Measurements from ENCODE around the gene AGBL3.
"Not testable (repeated sequence)": the region's sequence is repeated elsewhere in the genome, so short reads cannot be mapped to it uniquely, and the experiment has no call there.

Gene AGBL3

DNA sequence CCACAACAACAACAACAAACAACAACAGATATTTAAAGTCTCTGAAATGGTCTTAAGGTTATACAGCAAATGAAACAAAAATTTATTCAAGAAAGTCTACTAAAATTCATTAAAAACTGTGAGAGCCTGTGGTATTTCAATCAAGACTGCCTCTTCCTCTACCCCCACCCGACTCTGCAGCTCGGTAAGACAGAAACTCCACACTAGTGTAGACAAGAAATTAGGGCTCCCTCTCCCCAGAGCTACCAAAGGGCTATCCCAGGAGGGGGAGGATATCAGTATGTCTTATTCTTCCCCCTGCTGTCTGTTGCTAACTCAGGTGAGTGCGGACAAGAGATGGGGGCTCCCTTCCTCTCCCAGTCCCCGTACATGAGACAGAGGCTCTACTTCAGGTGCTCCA is 90.6 kb downstream of the AGBL3 start:
- DNase-seq (ENCODE audit: low read depth in 2 of 2), result no peak

DNA sequence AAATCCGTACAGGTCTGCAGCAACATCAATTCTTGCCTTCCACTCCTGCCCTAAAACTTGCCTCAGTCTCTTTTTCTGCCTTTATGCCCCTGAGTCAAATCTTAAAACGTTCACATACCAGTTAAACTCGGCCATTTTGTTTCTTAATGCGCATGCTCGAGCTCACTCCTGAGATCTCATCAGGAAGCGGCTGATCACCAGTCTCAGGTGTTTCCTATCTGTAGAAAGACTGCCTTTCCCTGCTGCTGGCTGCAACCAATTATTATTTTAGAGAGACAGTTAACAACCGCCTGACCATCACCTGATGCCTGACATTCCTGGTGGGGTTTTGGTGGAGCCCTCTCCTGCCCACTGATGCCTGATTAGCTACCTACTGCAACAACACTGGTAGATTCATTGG is 91.3 kb downstream of the AGBL3 start:
- no peak for DNase-seq (ENCODE audit: low read depth in 2 of 2)

DNA sequence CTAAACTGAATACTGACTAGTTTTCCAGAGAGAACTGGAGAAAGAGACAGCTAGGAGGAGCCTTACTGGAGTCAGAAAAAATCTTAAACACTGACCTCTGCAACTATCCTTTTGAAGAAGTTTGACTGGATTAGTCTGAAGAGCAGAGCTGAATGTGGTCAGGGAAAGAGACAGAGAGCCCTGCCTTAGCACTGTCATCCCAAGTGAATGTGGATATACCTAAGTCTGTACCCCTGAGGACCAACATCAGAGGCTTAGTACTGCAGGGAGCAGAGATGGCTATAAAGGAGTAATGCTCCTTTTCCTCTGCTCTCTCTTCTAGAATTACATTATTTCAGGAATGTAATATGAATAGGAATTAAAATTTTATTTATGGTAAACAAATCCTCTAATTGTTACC is 91.7 kb downstream of the AGBL3 start:
- no peak for DNase-seq (ENCODE audit: low read depth in 2 of 2)

DNA sequence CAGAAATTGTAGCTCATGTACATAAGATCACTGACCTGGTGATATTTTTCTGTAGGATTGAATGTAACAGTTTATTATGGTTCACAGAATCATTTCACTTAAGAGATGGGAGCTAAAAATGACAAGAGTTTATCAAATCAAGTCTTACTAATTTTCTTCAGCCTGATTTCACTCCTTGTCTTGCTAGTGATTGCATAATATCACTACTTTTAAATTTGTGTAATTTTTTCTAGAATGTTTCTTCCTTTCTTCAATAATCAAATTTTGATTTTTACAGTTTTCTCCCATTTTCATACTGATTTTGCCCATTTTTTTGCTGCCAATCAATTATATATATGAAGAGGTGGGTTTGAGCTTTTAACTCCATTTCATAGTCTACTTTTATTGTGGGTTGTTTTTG is 92.8 kb downstream of the AGBL3 start:
- DNase-seq (ENCODE audit: low read depth in 2 of 2), result no peak

DNA sequence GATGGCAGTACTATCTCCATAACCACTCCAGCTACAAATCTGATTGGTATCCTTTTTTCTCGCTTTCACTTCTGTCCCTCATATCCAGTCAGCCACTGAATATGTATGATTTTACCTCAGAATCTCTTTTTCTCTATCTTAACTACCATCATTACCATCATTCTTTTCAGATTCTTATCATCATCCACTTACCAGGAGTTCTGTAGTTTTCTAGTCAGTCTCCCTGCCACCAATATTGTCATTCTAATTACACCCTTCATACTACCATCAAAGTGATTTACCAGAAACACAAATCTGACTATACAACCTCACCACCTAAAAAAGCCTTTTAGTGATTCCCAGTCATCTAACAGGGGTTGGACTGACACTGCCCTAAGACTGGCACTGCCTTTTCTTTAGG is 96.7 kb downstream of the AGBL3 start:
- no peak for DNase-seq (ENCODE audit: low read depth in 2 of 2)

DNA sequence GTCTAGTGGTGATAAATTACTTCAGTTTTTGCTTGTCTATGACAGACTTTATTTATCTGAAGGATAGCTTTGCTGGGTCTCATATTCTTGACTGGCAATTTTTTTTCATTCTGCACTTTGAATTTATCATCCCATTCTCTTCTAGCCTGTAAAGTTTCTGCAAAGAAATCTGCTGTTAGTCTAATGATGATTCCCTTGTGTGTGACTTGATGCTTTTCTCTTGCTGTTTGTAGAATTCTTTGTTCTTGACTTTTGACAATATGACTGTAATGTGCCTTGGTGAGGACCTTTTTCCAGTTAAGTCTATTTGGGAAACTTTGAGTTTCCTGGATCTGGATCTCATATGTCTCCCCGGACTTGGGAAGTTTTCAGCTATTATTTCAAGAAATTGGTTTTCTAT is 102.3 kb downstream of the AGBL3 start:
- no peak for DNase-seq (ENCODE audit: low read depth in 2 of 2)

DNA sequence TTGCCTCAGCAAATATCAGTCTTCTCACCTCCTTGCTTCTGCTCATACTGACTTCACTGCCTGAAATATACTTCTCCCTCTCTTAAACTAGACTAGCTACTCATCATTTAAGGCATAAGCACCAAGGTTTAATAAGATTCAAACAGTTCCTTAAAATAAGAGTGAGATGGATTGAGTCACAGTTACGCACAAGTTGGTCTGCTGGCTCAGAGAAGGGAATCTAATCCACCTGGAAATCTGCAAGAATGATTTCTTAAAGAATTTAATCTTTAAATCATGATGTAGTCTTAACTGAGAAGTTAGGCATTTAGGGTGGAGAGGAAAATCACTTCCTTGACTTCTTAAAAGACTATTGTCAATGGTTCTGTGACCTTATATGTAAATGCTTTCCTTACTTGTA is 105.4 kb downstream of the AGBL3 start:
- DNase-seq (ENCODE audit: low read depth in 2 of 2), result no peak

DNA sequence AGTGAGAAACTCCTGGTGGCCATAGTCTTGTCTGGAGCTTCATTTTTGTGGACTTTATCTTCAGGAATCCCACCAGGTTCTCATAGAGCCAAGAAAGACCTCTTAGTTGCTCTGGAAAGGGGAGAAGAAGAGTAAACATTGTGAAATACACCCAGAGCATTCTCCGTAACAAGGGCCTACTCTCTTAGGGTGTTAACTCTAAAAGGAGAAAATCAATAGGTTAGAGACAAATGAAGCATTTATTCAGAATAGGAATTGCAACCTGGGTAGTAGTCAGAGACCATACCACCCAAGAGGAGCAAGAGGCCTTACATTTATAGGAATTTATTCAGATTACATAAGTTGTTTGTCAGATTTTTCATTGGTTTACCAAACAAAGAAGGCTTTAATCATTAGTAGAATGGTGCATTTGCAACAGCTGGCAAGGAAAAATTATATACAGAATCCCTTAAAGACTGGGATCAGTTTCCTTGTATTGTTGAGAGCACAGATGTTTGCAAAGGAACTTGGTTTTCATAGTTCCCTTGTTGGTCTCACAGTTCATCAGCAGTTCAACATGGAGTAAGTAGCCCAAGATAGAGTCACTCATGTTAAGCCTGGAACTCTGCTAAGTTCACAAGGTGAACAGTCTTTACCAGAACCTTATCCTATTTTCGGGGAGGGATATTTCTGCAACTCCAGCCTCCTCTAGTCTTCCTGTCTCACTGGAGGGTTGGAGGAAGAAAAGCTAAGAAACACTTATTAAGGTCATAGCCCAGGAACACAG is 108.3 kb downstream of the AGBL3 start:
- DNase-seq (ENCODE audit: low read depth in 2 of 2), result no peak

DNA sequence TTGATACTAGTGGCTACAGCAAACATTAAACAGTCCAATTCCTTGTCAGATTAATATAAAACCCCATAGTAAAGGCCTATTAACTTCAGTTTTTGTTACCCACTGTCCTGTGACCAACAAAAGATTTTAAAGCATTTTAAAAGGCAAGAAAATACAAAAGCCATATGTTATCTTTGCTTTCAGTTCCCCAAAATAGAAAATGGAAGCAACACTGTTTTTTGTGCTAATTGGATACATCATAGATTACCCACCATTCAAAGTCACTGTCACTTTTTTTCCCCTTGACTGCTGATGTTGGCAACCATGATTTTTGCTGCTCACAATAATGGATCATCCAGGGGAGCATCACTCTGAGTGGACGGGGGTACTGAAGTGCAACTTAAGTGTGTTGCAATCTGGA is 109.1 kb downstream of the AGBL3 start:
- no peak for DNase-seq (ENCODE audit: low read depth in 2 of 2)

DNA sequence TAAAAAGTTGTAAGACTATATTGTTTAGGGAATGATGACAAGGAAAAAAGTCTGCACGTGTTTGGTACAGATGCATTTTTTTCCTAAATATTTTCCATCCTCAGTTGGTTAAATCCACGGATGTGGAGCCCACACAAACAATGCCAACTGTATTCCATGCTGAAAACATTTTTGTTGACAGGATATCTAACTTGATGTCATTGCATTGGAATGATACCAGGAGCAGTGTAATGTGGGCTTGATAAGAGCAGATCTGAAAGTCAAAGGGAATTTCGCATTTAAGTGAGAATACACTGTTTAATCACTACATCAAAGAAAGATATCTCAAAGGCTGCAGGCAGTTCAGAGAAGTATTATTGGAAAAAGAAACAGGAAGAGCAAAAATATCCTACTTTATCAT is 112.1 kb downstream of the AGBL3 start:
- DNase-seq (ENCODE audit: low read depth in 2 of 2), result no peak

DNA sequence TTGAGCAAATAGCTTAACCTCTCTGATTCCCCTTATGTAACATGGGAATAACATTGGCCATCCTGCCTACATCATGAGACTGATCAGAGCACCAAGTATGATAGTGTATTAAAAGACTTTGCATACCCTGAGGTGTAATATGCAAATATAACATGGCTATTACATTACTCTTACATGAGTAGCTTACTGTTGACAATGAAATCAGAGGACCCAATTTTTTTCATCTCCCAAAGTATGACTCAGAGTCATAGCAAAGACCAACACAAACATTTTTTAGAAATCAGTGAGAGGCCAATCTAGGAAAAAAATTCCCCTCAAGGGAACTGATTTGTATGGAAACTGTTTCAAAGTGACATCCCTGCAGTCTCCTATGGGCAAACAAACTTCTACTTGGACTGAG is 114.5 kb downstream of the AGBL3 start:
- DNase-seq (ENCODE audit: low read depth in 2 of 2), result no peak

DNA sequence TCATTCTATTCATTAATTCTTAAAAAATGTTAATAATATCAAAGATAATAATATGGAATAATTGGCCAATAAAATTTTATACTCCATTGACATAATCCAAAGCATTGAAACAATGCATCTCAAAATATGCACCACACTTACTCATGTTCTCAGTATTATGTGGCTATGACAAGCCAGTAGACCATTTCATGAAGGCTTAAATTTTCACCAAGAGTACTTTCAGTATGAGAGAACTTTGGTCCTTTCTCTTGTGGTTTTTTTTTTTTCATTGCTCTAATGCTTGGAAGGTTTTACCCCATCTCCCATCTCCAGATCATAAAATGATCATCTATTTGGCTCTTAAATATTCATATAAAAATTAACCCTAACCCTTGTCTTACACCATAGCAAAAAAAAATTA is 116.1 kb downstream of the AGBL3 start:
- DNase-seq (ENCODE audit: low read depth in 2 of 2), result no peak

DNA sequence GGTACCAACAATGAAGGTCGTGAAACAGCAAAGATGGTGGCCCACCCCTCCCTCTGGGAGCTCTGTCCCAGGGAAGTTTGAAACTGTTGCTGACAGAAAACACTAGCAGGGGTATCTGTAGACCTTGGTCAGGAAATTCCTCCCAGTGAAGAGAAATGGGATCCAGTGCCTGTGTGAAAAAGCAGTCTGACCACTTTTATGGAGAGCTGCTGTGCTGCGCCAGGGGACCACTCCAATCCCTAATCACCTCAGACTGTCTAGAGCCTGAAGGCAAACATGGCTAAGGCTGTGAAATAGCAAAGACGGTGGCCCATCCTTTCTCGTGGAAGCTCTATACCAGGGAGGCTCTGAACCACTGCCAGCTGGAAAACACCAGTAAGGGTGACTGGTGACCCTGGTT is 123.3 kb downstream of the AGBL3 start:
- no peak for DNase-seq (ENCODE audit: low read depth in 2 of 2)

DNA sequence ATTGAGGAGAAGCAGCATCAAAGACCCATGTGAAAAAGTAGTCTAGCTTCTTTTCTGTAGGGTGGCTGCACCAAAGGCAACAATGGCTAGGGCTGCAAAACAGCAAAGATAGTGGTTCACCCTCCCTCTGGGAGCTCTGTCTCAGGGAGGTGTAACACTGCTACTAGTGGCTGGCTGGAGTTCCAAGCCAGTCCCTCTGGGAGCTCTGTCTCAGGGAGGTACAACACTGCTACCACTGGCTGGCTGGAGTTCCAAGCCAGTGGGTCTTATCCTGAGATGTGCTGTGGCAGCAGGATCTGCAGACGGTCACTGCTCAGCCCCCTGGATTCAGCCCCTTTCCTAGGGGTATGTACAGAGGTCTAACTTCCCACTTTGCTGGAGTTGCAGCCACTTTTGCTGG is 123.7 kb downstream of the AGBL3 start:
- DNase-seq (ENCODE audit: low read depth in 2 of 2), result no peak

DNA sequence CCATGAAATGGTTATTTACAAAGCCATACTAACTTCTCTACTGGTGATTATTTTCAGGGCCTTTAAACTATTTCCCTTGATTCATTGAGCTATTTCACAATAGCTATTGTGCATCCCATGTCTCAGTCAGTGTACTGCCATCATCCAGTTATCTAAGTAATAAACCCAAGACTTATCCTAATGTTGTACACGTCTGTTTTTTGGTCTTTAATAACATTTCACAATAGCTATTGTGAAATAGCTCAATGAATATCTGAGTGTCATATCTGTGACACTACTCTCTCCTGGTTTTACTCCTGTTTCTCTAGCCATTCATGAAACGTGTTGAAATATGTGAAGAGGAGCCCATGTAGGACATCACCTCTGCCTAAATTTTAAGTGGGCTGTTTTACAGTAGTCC is 125.1 kb downstream of the AGBL3 start:
- DNase-seq (ENCODE audit: low read depth in 2 of 2), result no peak

DNA sequence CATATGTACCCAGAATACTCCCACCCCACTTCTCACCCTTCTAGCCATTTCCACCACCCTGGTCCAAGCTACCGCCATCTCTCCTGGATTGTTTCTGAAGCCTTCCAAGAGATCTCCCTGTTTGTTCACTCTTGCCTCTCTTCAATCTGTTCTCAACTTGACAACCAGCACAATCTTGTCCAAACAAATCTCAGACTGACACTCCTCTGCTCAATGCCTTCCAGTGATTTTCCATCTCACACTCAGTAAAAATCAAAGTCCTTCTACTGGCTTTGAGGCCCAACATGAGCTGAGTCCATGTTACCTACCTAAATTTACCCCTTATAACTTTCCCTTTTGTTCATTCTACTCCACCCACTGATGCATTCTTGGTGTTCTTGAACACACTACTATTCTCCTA is 128.3 kb downstream of the AGBL3 start:
- no peak for DNase-seq (ENCODE audit: low read depth in 2 of 2)

DNA sequence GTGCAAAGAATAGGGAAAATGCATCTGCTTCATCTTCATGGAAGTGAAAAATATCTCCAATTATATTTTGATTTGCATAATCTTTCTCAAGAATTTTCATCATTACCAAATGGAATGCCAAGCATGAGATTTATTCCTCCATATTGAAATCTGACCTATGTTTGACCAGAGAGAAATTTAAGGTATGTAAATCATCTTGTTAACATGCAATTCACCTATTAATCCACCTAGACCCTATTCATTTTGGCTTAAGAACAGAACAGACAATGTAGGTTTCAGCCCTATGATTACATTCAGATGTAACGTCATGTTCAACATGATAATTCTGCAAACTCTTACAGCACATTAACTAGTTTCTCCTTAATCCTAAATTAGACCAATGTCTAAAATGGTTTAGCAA is 130.8 kb downstream of the AGBL3 start:
- no peak for DNase-seq (ENCODE audit: low read depth in 2 of 2)

DNA sequence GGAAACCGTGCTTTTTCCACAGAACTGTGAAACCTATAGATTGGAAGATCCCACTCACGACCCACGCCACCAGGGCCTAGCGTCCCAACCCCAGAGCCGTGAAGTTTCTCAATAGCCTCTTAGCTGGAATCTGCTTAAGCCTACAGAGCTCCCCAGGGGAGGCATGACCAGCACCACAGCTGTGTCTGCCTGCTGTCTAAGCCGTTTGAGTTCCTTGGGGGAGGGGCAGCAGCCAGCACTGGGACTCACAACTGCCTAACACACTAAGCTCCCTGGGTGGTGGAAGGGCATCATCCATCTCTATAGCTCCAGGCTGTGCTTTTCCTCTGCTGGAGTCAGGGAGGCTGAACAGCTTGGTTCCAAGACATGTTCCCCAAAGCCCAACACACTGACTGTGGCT is 135.6 kb downstream of the AGBL3 start:
- DNase-seq (ENCODE audit: low read depth in 2 of 2), result no peak

DNA sequence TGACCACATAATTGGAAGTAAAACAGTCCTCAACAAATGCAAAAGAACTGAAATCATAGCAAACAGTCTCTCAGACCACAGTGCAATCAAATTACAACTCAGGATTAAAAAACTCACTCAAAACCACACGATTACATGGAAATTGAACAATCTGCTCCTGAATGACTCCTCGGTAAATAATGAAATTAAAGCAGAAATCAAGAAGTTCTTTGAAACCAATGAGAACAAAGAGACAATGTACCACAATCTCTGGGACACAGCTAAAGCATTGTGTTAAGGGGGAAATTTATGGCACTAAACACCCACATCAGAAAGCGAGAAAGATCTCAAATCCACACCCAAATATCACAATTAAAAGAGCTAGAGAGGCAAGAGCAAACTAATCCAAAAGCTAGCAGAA is 138.3 kb downstream of the AGBL3 start:
- DNase-seq (ENCODE audit: low read depth in 2 of 2), result not testable (repeated sequence)

DNA sequence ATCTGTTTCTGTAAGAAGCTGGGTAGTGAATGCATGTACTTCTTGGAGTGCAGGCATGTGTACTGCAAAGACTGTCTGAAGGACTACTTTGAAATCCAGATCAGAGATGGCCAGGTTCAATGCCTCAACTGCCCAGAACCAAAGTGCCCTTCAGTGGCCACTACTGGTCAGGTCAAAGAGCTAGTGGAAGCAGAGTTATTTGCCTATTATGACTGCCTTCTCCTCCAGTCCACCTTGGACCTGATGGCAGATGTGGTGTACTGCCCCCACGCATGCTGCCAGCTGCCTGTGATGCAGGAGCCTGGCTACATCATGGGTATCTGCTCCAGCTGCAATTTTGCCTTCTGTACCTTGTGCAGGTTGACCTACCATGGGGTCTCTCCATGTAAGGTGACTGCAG is 142.6 kb downstream of the AGBL3 start:
- no peak for DNase-seq (ENCODE audit: low read depth in 2 of 2)

DNA sequence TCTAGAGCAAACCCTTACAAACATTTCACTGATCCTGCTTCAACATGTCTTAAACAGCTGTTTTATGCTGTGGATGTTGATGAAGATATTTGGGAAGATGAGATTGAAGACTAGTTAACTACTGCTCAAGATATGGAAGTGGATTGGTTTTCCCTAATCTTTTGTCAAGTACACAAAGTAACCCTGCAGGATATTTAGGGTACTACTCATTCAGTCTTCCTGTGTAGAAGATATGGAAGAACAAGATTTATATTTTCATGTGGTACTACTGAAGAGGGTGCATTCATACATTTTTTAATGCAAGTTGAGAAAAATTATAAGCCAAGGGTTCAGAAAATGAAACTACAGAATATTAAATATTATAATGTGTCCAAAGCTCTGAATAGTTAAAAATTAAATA is 143.3 kb downstream of the AGBL3 start:
- no peak for DNase-seq (ENCODE audit: low read depth in 2 of 2)

DNA sequence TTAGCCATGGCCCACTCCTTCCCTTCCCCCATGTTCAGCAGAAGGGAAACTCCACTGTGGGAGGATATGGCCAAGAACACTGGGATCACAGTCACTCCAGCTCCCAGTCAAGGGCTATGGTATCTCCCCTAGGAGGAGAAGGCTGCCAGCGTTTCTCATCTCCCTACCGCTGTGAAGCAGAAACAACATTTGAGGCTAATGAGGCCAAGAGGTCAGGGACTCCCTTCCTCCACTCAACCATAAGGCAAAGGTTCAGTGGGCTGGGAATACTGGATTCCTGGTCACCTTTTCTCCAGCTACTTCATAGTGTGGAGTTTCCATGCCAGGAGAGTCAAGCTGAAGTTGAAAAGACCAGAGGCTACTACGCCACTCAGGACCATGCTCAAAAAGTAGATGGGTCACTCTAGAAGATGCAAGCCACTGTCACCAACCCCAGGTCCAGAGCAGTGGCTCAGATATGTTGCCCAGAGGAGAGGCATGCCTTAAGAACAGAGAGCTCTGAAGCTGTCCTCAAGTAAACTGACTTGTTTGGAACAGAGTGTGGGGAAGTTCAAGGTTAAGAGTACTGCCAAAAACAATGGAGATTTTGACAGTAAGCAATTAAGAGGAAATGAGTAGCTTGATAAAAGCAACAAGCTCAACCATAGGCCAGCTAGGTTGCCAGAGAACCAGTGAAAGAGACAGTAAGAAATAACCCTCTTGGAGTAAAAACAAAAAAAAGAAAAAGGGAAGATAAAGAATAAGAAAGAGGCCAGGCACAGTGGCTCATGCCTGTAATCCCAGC is 157.8 kb downstream of the AGBL3 start:
- DNase-seq (ENCODE audit: low read depth in 2 of 2), result no peak

DNA sequence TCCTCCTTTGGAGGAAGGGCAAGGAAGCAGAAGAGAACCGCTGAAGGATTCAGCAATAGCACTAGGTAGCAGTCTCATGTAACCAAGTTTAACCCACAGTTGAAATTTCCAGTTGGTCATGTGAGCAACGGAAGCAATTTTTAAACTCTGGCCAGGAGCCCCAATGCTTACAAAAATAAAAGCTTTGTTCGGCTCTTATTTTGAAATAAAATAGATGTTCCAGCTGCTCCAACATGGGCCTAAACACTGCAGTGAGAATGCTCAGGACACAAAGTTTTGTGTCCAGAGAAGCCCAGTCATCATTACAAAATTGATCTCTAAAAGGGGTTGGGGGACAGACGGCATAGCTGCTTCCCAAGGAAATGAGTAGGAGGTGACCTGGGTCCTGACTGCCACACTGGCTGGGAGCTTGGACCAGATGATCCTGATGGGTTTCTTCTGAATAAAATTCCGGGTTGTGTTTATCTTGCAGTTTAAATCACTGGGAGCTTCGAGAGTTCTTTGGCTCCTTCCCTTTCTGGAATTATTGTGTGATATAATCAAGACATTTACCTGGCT is 161.1 kb downstream of the AGBL3 start:
- no peak for DNase-seq (ENCODE audit: low read depth in 2 of 2)

All from activated CD8-positive, alpha-beta memory T cell treated with anti-CD3 and anti-CD28 coated beads for 4 hours (primary cell).